HepG2 (cell line): ENCODE data around the gene MASP1. TPM values are rescaled to one million over a fixed set of nuclear protein-coding genes. Genes with fewer than 3 reads are reported as not detected.

Experiments used
- CCAR2 ChIP-seq: fragments of 200-400 bp; formaldehyde crosslinking; optimal IDR thresholded peaks from 2 replicates; pipeline ENCODE3; 2018; ENCODE audit warnings: low read depth, mild to moderate bottlenecking, low read length, moderate library complexity
- FLYWCH1 ChIP-seq: sonication (generic); formaldehyde crosslinking; IDR thresholded peaks from 2 replicates; pipeline ENCODE4 v1.8.1; 2023; ENCODE audit warnings: mild to moderate bottlenecking, missing genetic modification reagents
- JDP2 ChIP-seq: sonication (generic); formaldehyde crosslinking; IDR thresholded peaks from 2 replicates; pipeline ENCODE4 v1.8.1; 2022; ENCODE audit warnings: missing genetic modification reagents, borderline replicate concordance
- SMAD3 ChIP-seq: sonication (generic); formaldehyde crosslinking; IDR thresholded peaks from 2 replicates; pipeline ENCODE4 v1.4.0; 2020; ENCODE audit warnings: missing genetic modification reagents
- SMARCC2 ChIP-seq: fragments of 450-650 bp; IDR thresholded peaks from 2 replicates; pipeline ENCODE4 v1.6.1; 2017; ENCODE audit warnings: antibody characterized with exemption, mild to moderate bottlenecking
- SRY ChIP-seq: sonication (generic); formaldehyde crosslinking; IDR thresholded peaks from 2 replicates; pipeline ENCODE4 v1.8.0; 2022; ENCODE audit warnings: mild to moderate bottlenecking, missing genetic modification reagents
- ZNF296 ChIP-seq: sonication (generic); formaldehyde crosslinking; conservative IDR thresholded peaks from 2 replicates; pipeline ENCODE4 v1.5.0; 2020; ENCODE audit warnings: mild to moderate bottlenecking, missing genetic modification reagents
- ZNF446 ChIP-seq: sonication (generic); formaldehyde crosslinking; IDR thresholded peaks from 2 replicates; pipeline ENCODE4 v1.5.0; 2020; ENCODE audit warnings: mild to moderate bottlenecking, missing genetic modification reagents
- ZNF546 ChIP-seq: sonication (generic); formaldehyde crosslinking; conservative IDR thresholded peaks from 2 replicates; pipeline ENCODE4 v1.8.1; 2023; ENCODE audit warnings: mild to moderate bottlenecking, missing genetic modification reagents
- ZNF572 ChIP-seq: sonication (generic); formaldehyde crosslinking; IDR thresholded peaks from 2 replicates; pipeline ENCODE4 v1.5.1; 2020; ENCODE audit warnings: mild to moderate bottlenecking, missing genetic modification reagents
- polyA plus RNA-seq, 8 experiments: library from polyadenylated mRNA; depleted of rRNA in 3 of 8; stranded (reverse) in 7 of 8; unstranded in 1 of 8; fragments of >200 nt; fragmentation: Illumina TruSeq in 4 of 8; extraction: Trizol in 4 of 8; gene quantifications; 2 replicates each; pipeline versions ENCODE4 v1.2.1 to v1.2.3, GENCODE V29; 2011 to 2016; ENCODE audit warnings: low read depth in 4 of 8, missing spikeins in 1 of 8, mixed read lengths in 1 of 8; ENCODE audit not compliant: insufficient read depth in 1 of 8
- total RNA-seq, 5 experiments: library from RNA; depleted of rRNA; stranded (reverse); fragments of >200 nt; fragmentation: Illumina TruSeq; extraction: Trizol; gene quantifications; 2 replicates each; pipeline ENCODE4 v1.2.3, GENCODE V29; 2016; ENCODE audit warnings: low read depth in 1 of 5
- TF ChIP-seq, protein P1 (sequence below), 2 experiments: sonication (generic) in 1 of 2; formaldehyde crosslinking in 1 of 2; IDR thresholded peaks; 2 replicates each; pipeline versions ENCODE4 v1.6.1 to v1.9.0; 2014 to 2022; ENCODE audit warnings: antibody characterized with exemption in 1 of 2, borderline replicate concordance in 1 of 2, inconsistent platforms in 1 of 2, low read depth in 1 of 2, missing genetic modification reagents in 1 of 2
- TF ChIP-seq, protein P2 (sequence below): sonication (generic); formaldehyde crosslinking; IDR thresholded peaks from 2 replicates; pipeline ENCODE4 v1.5.1; 2020; ENCODE audit warnings: mild to moderate bottlenecking, missing genetic modification reagents
- TF ChIP-seq, protein P3 (sequence below): sonication (generic); formaldehyde crosslinking; conservative IDR thresholded peaks from 2 replicates; pipeline ENCODE4 v1.8.0; 2022; ENCODE audit warnings: missing genetic modification reagents
- TF ChIP-seq, protein P4 (sequence below): sonication (generic); formaldehyde crosslinking; IDR thresholded peaks from 2 replicates; pipeline ENCODE4 v1.5.1; 2020; ENCODE audit warnings: missing genetic modification reagents, mild to moderate bottlenecking, borderline replicate concordance
- TF ChIP-seq, protein P5 (sequence below): fragments of 450-650 bp; IDR thresholded peaks from 2 replicates; pipeline ENCODE4 v1.6.1; 2016

The MASP1 gene
- total and polyA plus RNA-seq, 2 of the 13 experiments (the other 11 are each of a cell fraction or from before 2014, with no cell fraction given), result 10.8 to 56.0 TPM

DNA sequence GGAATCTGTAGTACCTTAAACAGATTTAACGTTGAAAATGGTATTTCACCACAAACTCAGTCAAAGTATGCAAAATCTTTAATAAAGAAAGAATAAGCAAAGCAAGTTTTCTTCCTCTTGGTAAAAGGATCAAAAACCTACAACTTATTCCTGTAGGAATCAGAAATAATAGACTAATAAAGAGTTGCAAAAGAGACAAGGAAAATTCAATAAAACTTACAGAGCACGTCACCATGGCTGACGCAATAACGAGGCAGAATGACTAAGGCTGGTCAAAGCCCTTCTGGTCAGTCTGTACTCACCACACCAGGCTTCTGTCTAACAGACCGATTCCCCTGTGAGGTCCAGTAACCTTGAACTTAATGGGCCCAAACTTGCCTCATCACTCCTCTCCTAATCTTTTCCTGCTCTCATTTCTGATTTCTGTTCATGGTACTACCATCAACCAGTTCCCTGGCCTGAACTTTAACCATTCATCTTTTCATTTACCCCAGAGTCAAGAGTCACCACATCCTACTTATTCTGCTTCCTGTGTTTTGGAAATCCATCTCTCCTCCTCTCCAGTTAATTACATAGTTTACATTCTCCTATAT is 5.0 kb downstream of the MASP1 start (continued):
- TF ChIP-seq, protein P1, sequence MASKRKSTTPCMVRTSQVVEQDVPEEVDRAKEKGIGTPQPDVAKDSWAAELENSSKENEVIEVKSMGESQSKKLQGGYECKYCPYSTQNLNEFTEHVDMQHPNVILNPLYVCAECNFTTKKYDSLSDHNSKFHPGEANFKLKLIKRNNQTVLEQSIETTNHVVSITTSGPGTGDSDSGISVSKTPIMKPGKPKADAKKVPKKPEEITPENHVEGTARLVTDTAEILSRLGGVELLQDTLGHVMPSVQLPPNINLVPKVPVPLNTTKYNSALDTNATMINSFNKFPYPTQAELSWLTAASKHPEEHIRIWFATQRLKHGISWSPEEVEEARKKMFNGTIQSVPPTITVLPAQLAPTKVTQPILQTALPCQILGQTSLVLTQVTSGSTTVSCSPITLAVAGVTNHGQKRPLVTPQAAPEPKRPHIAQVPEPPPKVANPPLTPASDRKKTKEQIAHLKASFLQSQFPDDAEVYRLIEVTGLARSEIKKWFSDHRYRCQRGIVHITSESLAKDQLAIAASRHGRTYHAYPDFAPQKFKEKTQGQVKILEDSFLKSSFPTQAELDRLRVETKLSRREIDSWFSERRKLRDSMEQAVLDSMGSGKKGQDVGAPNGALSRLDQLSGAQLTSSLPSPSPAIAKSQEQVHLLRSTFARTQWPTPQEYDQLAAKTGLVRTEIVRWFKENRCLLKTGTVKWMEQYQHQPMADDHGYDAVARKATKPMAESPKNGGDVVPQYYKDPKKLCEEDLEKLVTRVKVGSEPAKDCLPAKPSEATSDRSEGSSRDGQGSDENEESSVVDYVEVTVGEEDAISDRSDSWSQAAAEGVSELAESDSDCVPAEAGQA (IDR thresholded peaks at IDR 0.05; ENCODE audit: low read depth), result peak; percentile 51; the same call in 1 of the 2 replicates
- TF ChIP-seq, protein P1 (CRISPR knock-in tag; IDR thresholded peaks at IDR 0.05; ENCODE audit: borderline replicate concordance), result no peak
- TF ChIP-seq JDP2 (CRISPR knock-in tag) (no peak), ZNF546 (CRISPR knock-in tag) (no peak), ZNF572 (no peak), SRY (no peak), SMARCC2 (no peak), CCAR2 (no peak), ZNF446 (CRISPR knock-in tag) (no peak), FLYWCH1 (CRISPR knock-in tag) (no peak), ZNF296 (CRISPR knock-in tag) (no peak), SMAD3 (CRISPR knock-in tag) (peak; percentile 45; the same call in 1 of the 2 replicates)
- TF ChIP-seq, protein P2, sequence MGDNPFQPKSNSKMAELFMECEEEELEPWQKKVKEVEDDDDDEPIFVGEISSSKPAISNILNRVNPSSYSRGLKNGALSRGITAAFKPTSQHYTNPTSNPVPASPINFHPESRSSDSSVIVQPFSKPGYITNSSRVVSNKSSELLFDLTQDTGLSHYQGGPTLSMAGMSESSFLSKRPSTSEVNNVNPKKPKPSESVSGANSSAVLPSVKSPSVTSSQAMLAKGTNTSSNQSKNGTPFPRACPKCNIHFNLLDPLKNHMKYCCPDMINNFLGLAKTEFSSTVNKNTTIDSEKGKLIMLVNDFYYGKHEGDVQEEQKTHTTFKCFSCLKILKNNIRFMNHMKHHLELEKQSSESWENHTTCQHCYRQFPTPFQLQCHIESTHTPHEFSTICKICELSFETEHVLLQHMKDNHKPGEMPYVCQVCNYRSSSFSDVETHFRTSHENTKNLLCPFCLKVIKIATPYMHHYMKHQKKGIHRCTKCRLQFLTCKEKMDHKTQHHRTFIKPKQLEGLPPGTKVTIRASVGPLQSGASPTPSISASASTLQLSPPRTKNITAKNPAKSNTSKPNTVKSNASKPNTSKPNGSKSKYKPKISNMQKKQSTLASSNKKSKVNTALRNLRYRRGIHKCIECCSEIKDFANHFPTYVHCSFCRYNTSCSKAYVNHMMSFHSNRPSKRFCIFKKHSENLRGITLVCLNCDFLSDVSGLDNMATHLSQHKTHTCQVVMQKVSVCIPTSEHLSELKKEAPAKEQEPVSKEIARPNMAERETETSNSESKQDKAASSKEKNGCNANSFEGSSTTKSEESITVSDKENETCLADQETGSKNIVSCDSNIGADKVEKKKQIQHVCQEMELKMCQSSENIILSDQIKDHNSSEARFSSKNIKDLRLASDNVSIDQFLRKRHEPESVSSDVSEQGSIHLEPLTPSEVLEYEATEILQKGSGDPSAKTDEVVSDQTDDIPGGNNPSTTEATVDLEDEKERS (CRISPR knock-in tag), result peak; percentile 86
- TF ChIP-seq, protein P3, sequence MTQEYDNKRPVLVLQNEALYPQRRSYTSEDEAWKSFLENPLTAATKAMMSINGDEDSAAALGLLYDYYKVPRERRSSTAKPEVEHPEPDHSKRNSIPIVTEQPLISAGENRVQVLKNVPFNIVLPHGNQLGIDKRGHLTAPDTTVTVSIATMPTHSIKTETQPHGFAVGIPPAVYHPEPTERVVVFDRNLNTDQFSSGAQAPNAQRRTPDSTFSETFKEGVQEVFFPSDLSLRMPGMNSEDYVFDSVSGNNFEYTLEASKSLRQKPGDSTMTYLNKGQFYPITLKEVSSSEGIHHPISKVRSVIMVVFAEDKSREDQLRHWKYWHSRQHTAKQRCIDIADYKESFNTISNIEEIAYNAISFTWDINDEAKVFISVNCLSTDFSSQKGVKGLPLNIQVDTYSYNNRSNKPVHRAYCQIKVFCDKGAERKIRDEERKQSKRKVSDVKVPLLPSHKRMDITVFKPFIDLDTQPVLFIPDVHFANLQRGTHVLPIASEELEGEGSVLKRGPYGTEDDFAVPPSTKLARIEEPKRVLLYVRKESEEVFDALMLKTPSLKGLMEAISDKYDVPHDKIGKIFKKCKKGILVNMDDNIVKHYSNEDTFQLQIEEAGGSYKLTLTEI (CRISPR knock-in tag), result no peak
- TF ChIP-seq, protein P4, sequence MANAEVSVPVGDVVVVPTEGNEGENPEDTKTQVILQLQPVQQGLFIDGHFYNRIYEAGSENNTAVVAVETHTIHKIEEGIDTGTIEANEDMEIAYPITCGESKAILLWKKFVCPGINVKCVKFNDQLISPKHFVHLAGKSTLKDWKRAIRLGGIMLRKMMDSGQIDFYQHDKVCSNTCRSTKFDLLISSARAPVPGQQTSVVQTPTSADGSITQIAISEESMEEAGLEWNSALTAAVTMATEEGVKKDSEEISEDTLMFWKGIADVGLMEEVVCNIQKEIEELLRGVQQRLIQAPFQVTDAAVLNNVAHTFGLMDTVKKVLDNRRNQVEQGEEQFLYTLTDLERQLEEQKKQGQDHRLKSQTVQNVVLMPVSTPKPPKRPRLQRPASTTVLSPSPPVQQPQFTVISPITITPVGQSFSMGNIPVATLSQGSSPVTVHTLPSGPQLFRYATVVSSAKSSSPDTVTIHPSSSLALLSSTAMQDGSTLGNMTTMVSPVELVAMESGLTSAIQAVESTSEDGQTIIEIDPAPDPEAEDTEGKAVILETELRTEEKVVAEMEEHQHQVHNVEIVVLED, result no peak
- TF ChIP-seq, protein P5, sequence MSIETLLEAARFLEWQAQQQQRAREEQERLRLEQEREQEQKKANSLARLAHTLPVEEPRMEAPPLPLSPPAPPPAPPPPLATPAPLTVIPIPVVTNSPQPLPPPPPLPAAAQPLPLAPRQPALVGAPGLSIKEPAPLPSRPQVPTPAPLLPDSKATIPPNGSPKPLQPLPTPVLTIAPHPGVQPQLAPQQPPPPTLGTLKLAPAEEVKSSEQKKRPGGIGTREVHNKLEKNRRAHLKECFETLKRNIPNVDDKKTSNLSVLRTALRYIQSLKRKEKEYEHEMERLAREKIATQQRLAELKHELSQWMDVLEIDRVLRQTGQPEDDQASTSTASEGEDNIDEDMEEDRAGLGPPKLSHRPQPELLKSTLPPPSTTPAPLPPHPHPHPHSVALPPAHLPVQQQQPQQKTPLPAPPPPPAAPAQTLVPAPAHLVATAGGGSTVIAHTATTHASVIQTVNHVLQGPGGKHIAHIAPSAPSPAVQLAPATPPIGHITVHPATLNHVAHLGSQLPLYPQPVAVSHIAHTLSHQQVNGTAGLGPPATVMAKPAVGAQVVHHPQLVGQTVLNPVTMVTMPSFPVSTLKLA, result no peak
